SU-DHL-6 (cell line): ENCODE measurements around the gene CENPO.

ENCODE experiments used
- CTCF ChIP-seq: fragments of 200-600 bp; sonication (generic); IDR thresholded peaks from one replicate; pipeline ENCODE4 v1.5.1; 2017; ENCODE audit warnings: antibody characterized with exemption, mild to moderate bottlenecking, low read length, moderate library complexity; ENCODE audit not compliant: insufficient read depth, poor library complexity, severe bottlenecking
- EZH2phosphoT487 ChIP-seq: fragments of 200-600 bp; sonication (generic), shearing (Covaris generic); conservative IDR thresholded peaks from 2 replicates; pipeline ENCODE4 v1.6.1; 2018; ENCODE audit warnings: mild to moderate bottlenecking, antibody characterized with exemption, low read length, moderate library complexity, mixed read lengths

DNA sequence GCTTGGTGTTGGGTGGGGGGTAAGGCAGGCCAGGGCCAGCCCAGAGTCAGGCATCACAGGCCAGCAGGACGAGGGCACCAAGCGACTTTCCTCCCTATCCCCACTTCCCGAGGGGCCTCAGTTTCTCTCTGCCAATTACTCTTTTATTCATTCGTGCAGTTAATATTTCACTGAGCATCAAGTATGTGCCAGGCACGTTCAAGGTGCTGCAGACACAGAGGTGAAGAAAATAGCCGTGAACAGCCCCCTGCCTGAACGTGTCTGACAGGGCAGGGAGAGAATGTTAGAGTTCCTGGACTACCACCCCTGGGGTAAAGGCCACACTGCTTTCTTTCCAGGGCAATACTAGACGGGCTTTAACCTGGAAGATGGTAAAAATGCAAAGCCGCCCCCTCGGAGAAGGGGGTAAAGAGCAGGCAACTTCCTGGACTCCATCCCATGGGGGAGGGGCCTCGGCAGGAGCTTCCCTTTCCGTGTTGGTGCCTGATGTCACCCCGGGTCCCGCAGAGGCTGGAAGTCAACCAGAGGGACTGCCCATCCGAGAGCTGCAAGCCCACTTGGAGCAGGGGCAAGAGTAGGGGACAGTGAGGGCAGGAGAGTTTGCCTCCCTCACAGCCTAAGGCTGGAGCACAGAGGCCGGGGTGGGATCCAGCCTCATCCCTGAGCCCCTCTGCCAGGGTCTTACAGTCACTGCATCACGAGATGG is 47.1 kb downstream of the CENPO start:
- TF ChIP-seq CTCF (no peak), EZH2phosphoT487 (no peak)
